ENCODE measurements around the gene COPZ1. TPM values are rescaled to one million over a fixed set of nuclear protein-coding genes. Genes with fewer than 3 reads are reported as not detected.

Gene COPZ1
- total and polyA plus RNA-seq, 9 of the 15 experiments (the other 6 are each of a cell fraction or from before 2014, with no cell fraction given), result 137 to 487 (median 233) TPM

DNA sequence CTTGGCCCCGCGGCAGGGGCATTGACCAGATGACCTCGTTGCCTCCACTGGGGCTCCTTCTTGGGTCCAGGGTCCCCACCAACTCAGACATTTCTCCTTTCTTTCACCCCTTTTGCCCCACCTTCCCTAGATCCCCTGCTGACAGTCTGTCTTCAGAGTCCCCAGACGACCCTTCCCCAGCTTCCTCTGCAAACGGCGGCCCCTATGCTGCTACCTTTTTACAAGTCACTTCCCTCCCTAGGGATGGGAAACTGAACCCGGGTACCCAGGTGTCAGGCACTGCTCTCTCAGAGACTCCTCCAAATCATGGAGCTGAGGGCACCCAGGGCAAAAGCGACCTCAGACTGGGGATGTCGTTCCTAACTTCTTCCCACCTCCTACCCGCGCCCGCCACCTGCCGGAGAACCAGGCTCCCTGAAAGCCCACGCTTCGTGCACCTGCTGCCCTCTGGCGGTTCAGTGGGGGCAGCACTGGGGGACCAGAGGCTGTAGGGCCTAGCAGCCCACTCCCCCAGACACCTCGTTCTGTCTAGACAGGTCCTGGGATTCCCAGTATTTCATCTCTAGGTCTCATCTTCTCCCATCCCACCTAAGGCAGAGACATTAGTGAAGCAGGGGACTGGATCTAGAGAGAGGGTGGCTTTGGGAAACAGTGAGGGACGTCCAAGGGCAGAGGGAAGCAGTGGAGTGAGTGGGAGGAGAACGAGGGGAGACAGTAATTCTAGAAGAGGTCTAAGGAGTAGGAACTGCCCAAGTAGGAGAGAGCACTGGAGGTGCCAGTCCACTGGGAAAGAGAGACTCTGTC is 54.7 kb downstream of the COPZ1 start (continued):
- TF ChIP-seq RBFOX2 (IDR thresholded peaks at IDR 0.05; ENCODE audit: low read depth, low read length) (no peak), ZZZ3 (IDR thresholded peaks at IDR 0.05) (peak; percentile 64; the same call in 1 of the 2 replicates), CBFA2T2 (conservative IDR thresholded peaks at IDR 0.05) (no peak), ZFX (CRISPR knock-in tag; IDR thresholded peaks at IDR 0.05) (peak; percentile 71), ETV5 (CRISPR knock-in tag; IDR thresholded peaks at IDR 0.05; ENCODE audit: low read depth) (no peak), NFE2 (IDR thresholded peaks at IDR 0.05; ENCODE audit: low read depth) (no peak), HDAC6 (IDR thresholded peaks at IDR 0.05; ENCODE audit: low read depth, low read length) (no peak), NFATC3 (IDR thresholded peaks at IDR 0.05) (no peak), ZNF384 (IDR thresholded peaks at IDR 0.05; ENCODE audit: low read depth, low read length) (peak; percentile 53; the same call in 1 of the 2 replicates), NR2F6 (CRISPR knock-in tag; IDR thresholded peaks at IDR 0.05) (no peak), SRF (CRISPR knock-in tag; IDR thresholded peaks at IDR 0.05) (no peak), ZNF589 (CRISPR knock-in tag; IDR thresholded peaks at IDR 0.05; ENCODE audit: low read depth) (no peak), ZNF282 (CRISPR knock-in tag; IDR thresholded peaks at IDR 0.05) (no peak), ZSCAN32 (CRISPR knock-in tag; IDR thresholded peaks at IDR 0.05) (no peak), TAF9B (IDR thresholded peaks at IDR 0.05; ENCODE audit: partially characterized antibody) (no peak), PHF21A (IDR thresholded peaks at IDR 0.05; ENCODE audit: borderline replicate concordance, low read depth) (0 out of 2 replicates have a peak, but pooled peaks have one; percentile 31), ETS2 (tag; IDR thresholded peaks at IDR 0.05; ENCODE audit: borderline replicate concordance, poor library complexity, severe bottlenecking) (no peak), JUND (IDR thresholded peaks at IDR 0.05; ENCODE audit: borderline replicate concordance, low read depth, low read length) (peak; percentile 64), JUND (tag; IDR thresholded peaks at IDR 0.05; ENCODE audit: borderline replicate concordance, low read depth, low read length) (no peak; the same call in 2 of the 3 replicates), RBM15 (IDR thresholded peaks at IDR 0.05; ENCODE audit: insufficient read depth, low read length) (no peak), WHSC1 (IDR thresholded peaks at IDR 0.05; ENCODE audit: low read length) (no peak)
- TF ChIP-seq, protein P1, sequence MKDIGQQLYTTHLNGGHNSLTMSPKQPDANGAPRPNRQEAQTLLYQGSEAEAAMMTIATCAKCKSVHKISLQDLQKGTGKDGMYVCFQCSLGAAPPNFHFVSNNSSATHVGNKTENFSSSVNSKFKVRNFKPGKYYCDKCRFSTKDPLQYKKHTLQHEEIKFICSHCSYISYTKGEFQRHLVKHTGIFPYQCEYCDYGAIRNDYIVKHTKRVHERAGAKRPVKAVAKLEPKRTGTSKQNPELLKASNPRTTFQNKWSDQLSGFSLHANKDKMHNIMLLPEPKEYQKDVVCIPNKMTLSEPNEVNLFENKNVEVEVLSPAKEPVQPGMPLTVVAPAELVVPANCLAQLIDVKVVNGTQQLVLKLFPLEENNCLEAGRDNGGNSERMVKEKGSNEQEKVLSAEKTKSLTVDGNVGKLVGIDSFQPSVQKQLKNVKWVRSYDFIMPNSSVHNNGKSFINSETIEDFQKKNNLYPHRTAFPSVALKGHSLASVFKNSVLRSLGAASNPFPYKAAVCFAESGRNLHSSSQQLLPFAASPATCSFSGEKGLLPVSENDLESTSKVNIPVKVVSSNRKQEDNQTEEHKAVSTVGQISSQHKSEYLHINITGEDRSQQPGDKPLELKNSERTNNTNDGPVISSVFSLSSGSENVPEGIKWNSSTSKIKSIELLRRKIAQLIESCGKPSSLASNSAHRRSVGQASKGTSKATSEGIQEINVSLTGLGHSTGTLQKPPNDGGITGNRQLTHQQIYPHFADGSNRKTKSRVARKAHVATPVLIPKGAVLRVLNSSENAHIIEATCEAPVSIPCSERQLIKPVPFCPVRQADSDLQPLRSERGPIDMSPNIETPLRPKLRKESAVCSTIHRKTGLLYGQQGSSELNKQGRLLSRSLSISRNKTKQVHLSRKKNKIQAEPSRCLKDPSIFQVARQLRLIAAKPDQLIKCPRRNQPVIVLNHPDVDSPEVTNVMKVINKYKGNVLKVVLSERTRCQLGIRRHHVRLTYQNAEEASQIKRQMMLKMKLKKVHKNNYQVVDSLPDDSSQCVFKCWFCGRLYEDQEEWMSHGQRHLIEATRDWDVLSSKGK (CRISPR knock-in tag; IDR thresholded peaks at IDR 0.05), result no peak
- TF ChIP-seq, protein P2, sequence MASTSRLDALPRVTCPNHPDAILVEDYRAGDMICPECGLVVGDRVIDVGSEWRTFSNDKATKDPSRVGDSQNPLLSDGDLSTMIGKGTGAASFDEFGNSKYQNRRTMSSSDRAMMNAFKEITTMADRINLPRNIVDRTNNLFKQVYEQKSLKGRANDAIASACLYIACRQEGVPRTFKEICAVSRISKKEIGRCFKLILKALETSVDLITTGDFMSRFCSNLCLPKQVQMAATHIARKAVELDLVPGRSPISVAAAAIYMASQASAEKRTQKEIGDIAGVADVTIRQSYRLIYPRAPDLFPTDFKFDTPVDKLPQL (IDR thresholded peaks at IDR 0.05; ENCODE audit: extremely low read depth, insufficient read length), result no peak
- TF ChIP-seq, protein P3, sequence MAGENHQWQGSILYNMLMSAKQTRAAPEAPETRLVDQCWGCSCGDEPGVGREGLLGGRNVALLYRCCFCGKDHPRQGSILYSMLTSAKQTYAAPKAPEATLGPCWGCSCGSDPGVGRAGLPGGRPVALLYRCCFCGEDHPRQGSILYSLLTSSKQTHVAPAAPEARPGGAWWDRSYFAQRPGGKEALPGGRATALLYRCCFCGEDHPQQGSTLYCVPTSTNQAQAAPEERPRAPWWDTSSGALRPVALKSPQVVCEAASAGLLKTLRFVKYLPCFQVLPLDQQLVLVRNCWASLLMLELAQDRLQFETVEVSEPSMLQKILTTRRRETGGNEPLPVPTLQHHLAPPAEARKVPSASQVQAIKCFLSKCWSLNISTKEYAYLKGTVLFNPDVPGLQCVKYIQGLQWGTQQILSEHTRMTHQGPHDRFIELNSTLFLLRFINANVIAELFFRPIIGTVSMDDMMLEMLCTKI (IDR thresholded peaks at IDR 0.05; ENCODE audit: partially characterized antibody), result no peak
